ENCODE data around the gene PSTPIP2.

- TF ChIP-seq, protein P1, sequence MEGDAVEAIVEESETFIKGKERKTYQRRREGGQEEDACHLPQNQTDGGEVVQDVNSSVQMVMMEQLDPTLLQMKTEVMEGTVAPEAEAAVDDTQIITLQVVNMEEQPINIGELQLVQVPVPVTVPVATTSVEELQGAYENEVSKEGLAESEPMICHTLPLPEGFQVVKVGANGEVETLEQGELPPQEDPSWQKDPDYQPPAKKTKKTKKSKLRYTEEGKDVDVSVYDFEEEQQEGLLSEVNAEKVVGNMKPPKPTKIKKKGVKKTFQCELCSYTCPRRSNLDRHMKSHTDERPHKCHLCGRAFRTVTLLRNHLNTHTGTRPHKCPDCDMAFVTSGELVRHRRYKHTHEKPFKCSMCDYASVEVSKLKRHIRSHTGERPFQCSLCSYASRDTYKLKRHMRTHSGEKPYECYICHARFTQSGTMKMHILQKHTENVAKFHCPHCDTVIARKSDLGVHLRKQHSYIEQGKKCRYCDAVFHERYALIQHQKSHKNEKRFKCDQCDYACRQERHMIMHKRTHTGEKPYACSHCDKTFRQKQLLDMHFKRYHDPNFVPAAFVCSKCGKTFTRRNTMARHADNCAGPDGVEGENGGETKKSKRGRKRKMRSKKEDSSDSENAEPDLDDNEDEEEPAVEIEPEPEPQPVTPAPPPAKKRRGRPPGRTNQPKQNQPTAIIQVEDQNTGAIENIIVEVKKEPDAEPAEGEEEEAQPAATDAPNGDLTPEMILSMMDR (IDR thresholded peaks at IDR 0.05; ENCODE audit: insufficient read depth, low read depth, low read length) = no peak
- no peak for TF ChIP-seq EZH2 (IDR thresholded peaks at IDR 0.05; ENCODE audit: insufficient read depth, low read length)
Observed at GRCh38 chr18:46037512-46038305, 34.4 kb downstream of the PSTPIP2 start.

Data from astrocyte (in vitro differentiated cells and primary cell).